ENCODE results near the gene MS4A6E.

MS4A6E gene

GRCh38 chr11:60348116-60348515, 21.1 kb downstream of the MS4A6E start:
- Histone ChIP-seq H3K4me2 (ENCODE audit: low read length, poor library complexity, severe bottlenecking) (no peak overlapping the region), H2AK5ac (ENCODE audit: low read length, severe bottlenecking) (no peak overlapping the region), H2BK12ac (ENCODE audit: low read length in 2 of 2) (no peak overlapping the region), H3K9ac (ENCODE audit: low read length) (no peak overlapping the region), H3K4me1 (ENCODE audit: control insufficient read depth, insufficient read depth, low read depth, low read length) (no peaks in the 10 kb centered on the region), H3K18ac (ENCODE audit: low read depth in 1 of 2, low read length in 2 of 2) (no peak overlapping the region), H3K4ac (ENCODE audit: low read depth in 1 of 2, low read length in 2 of 2) (no peak overlapping the region), H3K9me3 (ENCODE audit: control insufficient read depth, low read length) (no peaks in the 10 kb centered on the region), H3K4me3 (ENCODE audit: insufficient read depth in 1 of 2, low read depth in 1 of 2, low read length in 2 of 2) (no peak overlapping the region), H3K27ac (ENCODE audit: low read length, poor library complexity, severe bottlenecking) (no peak overlapping the region), H3K14ac (ENCODE audit: low read length in 2 of 2) (no peak overlapping the region), H2AFZ (ENCODE audit: low read depth, low read length) (no peak overlapping the region), H2BK120ac (ENCODE audit: low read depth, low read length) (no peak overlapping the region), H2BK5ac (ENCODE audit: low read depth, low read length, poor library complexity, severe bottlenecking) (no peak overlapping the region), H2BK15ac (ENCODE audit: low read depth, poor library complexity, severe bottlenecking) (no peak overlapping the region), H4K8ac (ENCODE audit: low read length) (no peak overlapping the region), H4K91ac (ENCODE audit: low read length) (no peak overlapping the region), H3K79me1 (replicated peaks; ENCODE audit: low read length, poor library complexity, severe bottlenecking) (no peaks in the 10 kb centered on the region), H3K27me3 (ENCODE audit: control insufficient read depth in 1 of 2, insufficient read depth in 1 of 2, low read length in 2 of 2) (peaks cover 0 to 14% of the 10 kb centered on the region in 2 experiments), H3K23ac (ENCODE audit: low read length in 2 of 2) (no peak overlapping the region), H3K36me3 (ENCODE audit: control insufficient read depth in 1 of 2, insufficient read depth in 2 of 2, low read depth in 1 of 2, low read length in 2 of 2) (no peaks in the 10 kb centered on the region)
- 60% methylated on average over 2 of the region's 2 CpGs for WGBS
- no peak for DNase-seq

GRCh38 chr11:60349990-60350389, 22.9 kb downstream of the MS4A6E start:
- Histone ChIP-seq H3K4me1 (ENCODE audit: control insufficient read depth, insufficient read depth, low read depth, low read length) (no peaks in the 10 kb centered on the region), H3K9me3 (ENCODE audit: control insufficient read depth, low read length) (no peaks in the 10 kb centered on the region), H3K36me3 (ENCODE audit: control insufficient read depth in 1 of 2, insufficient read depth in 2 of 2, low read depth in 1 of 2, low read length in 2 of 2) (no peaks in the 10 kb centered on the region), H3K9ac (ENCODE audit: low read length) (no peak overlapping the region), H4K8ac (ENCODE audit: low read length) (no peak overlapping the region), H3K27me3 (ENCODE audit: control insufficient read depth in 1 of 2, insufficient read depth in 1 of 2, low read length in 2 of 2) (peaks cover 0 to 11% of the 10 kb centered on the region in 2 experiments), H2BK120ac (ENCODE audit: low read depth, low read length) (no peak overlapping the region), H3K14ac (ENCODE audit: low read length in 2 of 2) (no peak overlapping the region), H2AFZ (ENCODE audit: low read depth, low read length) (no peak overlapping the region), H3K4me3 (ENCODE audit: insufficient read depth in 1 of 2, low read depth in 1 of 2, low read length in 2 of 2) (no peak overlapping the region), H2BK5ac (ENCODE audit: low read depth, low read length, poor library complexity, severe bottlenecking) (no peak overlapping the region), H3K18ac (ENCODE audit: low read depth in 1 of 2, low read length in 2 of 2) (no peak overlapping the region), H4K91ac (ENCODE audit: low read length) (no peak overlapping the region), H3K4me2 (ENCODE audit: low read length, poor library complexity, severe bottlenecking) (no peak overlapping the region), H3K4ac (ENCODE audit: low read depth in 1 of 2, low read length in 2 of 2) (no peak overlapping the region), H3K79me1 (replicated peaks; ENCODE audit: low read length, poor library complexity, severe bottlenecking) (no peaks in the 10 kb centered on the region), H2BK12ac (ENCODE audit: low read length in 2 of 2) (no peak overlapping the region), H2BK15ac (ENCODE audit: low read depth, poor library complexity, severe bottlenecking) (no peak overlapping the region), H3K27ac (ENCODE audit: low read length, poor library complexity, severe bottlenecking) (no peak overlapping the region), H2AK5ac (ENCODE audit: low read length, severe bottlenecking) (no peak overlapping the region), H3K23ac (ENCODE audit: low read length in 2 of 2) (no peak overlapping the region)
- no peak for DNase-seq
- WGBS = 94% methylated on average over 1 of the region's 1 CpG

- no CpG with 5 or more reads among the region's 2 CpGs for WGBS
- no peak overlapping the region for H2BK5ac ChIP-seq (ENCODE audit: low read depth, low read length, poor library complexity, severe bottlenecking)
- H3K36me3 ChIP-seq (ENCODE audit: control insufficient read depth in 1 of 2, insufficient read depth in 2 of 2, low read depth in 1 of 2, low read length in 2 of 2) = no peaks in the 10 kb centered on the region
These were observed 30.7 kb downstream of the MS4A6E start for GRCh38 chr11:60357771-60358170.

GRCh38 chr11:60360621-60361020, 33.6 kb downstream of the MS4A6E start:
- WGBS = 55% methylated on average over 4 of the region's 4 CpGs
- Histone ChIP-seq H4K8ac (ENCODE audit: low read length) (no peak overlapping the region), H3K27ac (ENCODE audit: low read length, poor library complexity, severe bottlenecking) (no peak overlapping the region), H2BK12ac (ENCODE audit: low read length in 2 of 2) (no peak overlapping the region), H3K4me1 (ENCODE audit: control insufficient read depth, insufficient read depth, low read depth, low read length) (no peaks in the 10 kb centered on the region), H2BK5ac (ENCODE audit: low read depth, low read length, poor library complexity, severe bottlenecking) (no peak overlapping the region), H3K23ac (ENCODE audit: low read length in 2 of 2) (no peak overlapping the region), H3K18ac (ENCODE audit: low read depth in 1 of 2, low read length in 2 of 2) (no peak overlapping the region), H3K4me2 (ENCODE audit: low read length, poor library complexity, severe bottlenecking) (no peak overlapping the region), H2BK120ac (ENCODE audit: low read depth, low read length) (no peak overlapping the region), H3K9me3 (ENCODE audit: control insufficient read depth, low read length) (peaks cover 2% of the 10 kb centered on the region), H3K14ac (ENCODE audit: low read length in 2 of 2) (no peak overlapping the region), H3K9ac (ENCODE audit: low read length) (no peak overlapping the region), H2BK15ac (ENCODE audit: low read depth, poor library complexity, severe bottlenecking) (no peak overlapping the region), H2AFZ (ENCODE audit: low read depth, low read length) (no peak overlapping the region), H4K91ac (ENCODE audit: low read length) (no peak overlapping the region), H3K36me3 (ENCODE audit: control insufficient read depth in 1 of 2, insufficient read depth in 2 of 2, low read depth in 1 of 2, low read length in 2 of 2) (no peaks in the 10 kb centered on the region), H3K4ac (ENCODE audit: low read depth in 1 of 2, low read length in 2 of 2) (no peak overlapping the region), H3K79me1 (replicated peaks; ENCODE audit: low read length, poor library complexity, severe bottlenecking) (no peaks in the 10 kb centered on the region), H3K27me3 (ENCODE audit: control insufficient read depth in 1 of 2, insufficient read depth in 1 of 2, low read length in 2 of 2) (peaks cover 0 to 8% of the 10 kb centered on the region in 2 experiments), H3K4me3 (ENCODE audit: insufficient read depth in 1 of 2, low read depth in 1 of 2, low read length in 2 of 2) (no peak overlapping the region), H2AK5ac (ENCODE audit: low read length, severe bottlenecking) (no peak overlapping the region)
- no peak for DNase-seq

More at GRCh38 chr11:60357771-60358170, 30.7 kb downstream of the MS4A6E start:
- Histone ChIP-seq H3K4me2 (ENCODE audit: low read length, poor library complexity, severe bottlenecking) (no peak overlapping the region), H2AK5ac (ENCODE audit: low read length, severe bottlenecking) (no peak overlapping the region), H3K9ac (ENCODE audit: low read length) (no peak overlapping the region), H2BK120ac (ENCODE audit: low read depth, low read length) (no peak overlapping the region), H4K91ac (ENCODE audit: low read length) (no peak overlapping the region), H2BK15ac (ENCODE audit: low read depth, poor library complexity, severe bottlenecking) (no peak overlapping the region), H3K14ac (ENCODE audit: low read length in 2 of 2) (no peak overlapping the region), H3K27ac (ENCODE audit: low read length, poor library complexity, severe bottlenecking) (no peak overlapping the region), H2BK12ac (ENCODE audit: low read length in 2 of 2) (no peak overlapping the region), H4K8ac (ENCODE audit: low read length) (no peak overlapping the region), H3K27me3 (ENCODE audit: control insufficient read depth in 1 of 2, insufficient read depth in 1 of 2, low read length in 2 of 2) (no peaks in the 10 kb centered on the region), H3K4me1 (ENCODE audit: control insufficient read depth, insufficient read depth, low read depth, low read length) (no peaks in the 10 kb centered on the region), H3K79me1 (replicated peaks; ENCODE audit: low read length, poor library complexity, severe bottlenecking) (no peaks in the 10 kb centered on the region), H2AFZ (ENCODE audit: low read depth, low read length) (no peak overlapping the region), H3K18ac (ENCODE audit: low read depth in 1 of 2, low read length in 2 of 2) (no peak overlapping the region), H3K4ac (ENCODE audit: low read depth in 1 of 2, low read length in 2 of 2) (no peak overlapping the region), H3K4me3 (ENCODE audit: insufficient read depth in 1 of 2, low read depth in 1 of 2, low read length in 2 of 2) (no peak overlapping the region), H3K9me3 (ENCODE audit: control insufficient read depth, low read length) (peaks cover 2% of the 10 kb centered on the region), H3K23ac (ENCODE audit: low read length in 2 of 2) (no peak overlapping the region)
- DNase-seq = no peak
